ENCODE measurements around the gene GOLGA6B. TPM values are rescaled to one million over a fixed set of nuclear protein-coding genes. Genes with fewer than 3 reads are reported as not detected.
"Not testable (repeated sequence)": the region's sequence is repeated elsewhere in the genome, so short reads cannot be mapped to it uniquely, and the experiment has no call there.

Gene GOLGA6B
- total RNA-seq, 2 donors from 2014 or later: 1.1 TPM; not detected in 1

- not testable (repeated sequence) for DNase-seq (ENCODE audit: low spot score in 2 of 2)
Observed at GRCh38 chr15:72642271-72642670, 12.2 kb upstream of the GOLGA6B start.

GRCh38 chr15:72648631-72649253 lies 5.8 kb upstream of the GOLGA6B start:
- H3K9me3 Mint-ChIP-seq; H3K36me3 Mint-ChIP-seq; ATAC-seq; DNase-seq (ENCODE audit: low spot score in 2 of 2); H3K27ac Mint-ChIP-seq: not testable (repeated sequence)

More at GRCh38 chr15:72642271-72642670, 12.2 kb upstream of the GOLGA6B start:
- not testable (repeated sequence) for H3K36me3 Mint-ChIP-seq, H3K9me3 Mint-ChIP-seq, H3K27ac Mint-ChIP-seq, ATAC-seq

- not testable (repeated sequence) for H3K9me3 Mint-ChIP-seq; DNase-seq (ENCODE audit: low spot score in 2 of 2); ATAC-seq; H3K36me3 Mint-ChIP-seq; H3K27ac Mint-ChIP-seq
Observed at GRCh38 chr15:72656014-72656413, 1.5 kb downstream of the GOLGA6B start.

GRCh38 chr15:72661081-72661480 lies 6.6 kb downstream of the GOLGA6B start:
- H3K27ac Mint-ChIP-seq; ATAC-seq; H3K9me3 Mint-ChIP-seq; DNase-seq (ENCODE audit: low spot score in 2 of 2); H3K36me3 Mint-ChIP-seq: not testable (repeated sequence)

- not testable (repeated sequence) for DNase-seq (ENCODE audit: low spot score in 2 of 2); H3K27ac Mint-ChIP-seq; ATAC-seq; H3K9me3 Mint-ChIP-seq; H3K36me3 Mint-ChIP-seq
Observed at GRCh38 chr15:72663931-72664330, 9.4 kb downstream of the GOLGA6B start.

GRCh38 chr15:72665706-72666105 lies 11.2 kb downstream of the GOLGA6B start:
- H3K27ac Mint-ChIP-seq; DNase-seq (ENCODE audit: low spot score in 2 of 2); H3K9me3 Mint-ChIP-seq; H3K36me3 Mint-ChIP-seq; ATAC-seq: not testable (repeated sequence)

GRCh38 chr15:72669803-72670202 lies 15.3 kb downstream of the GOLGA6B start:
- not testable (repeated sequence) for H3K36me3 Mint-ChIP-seq, ATAC-seq, H3K9me3 Mint-ChIP-seq

GRCh38 chr15:72670656-72671352 lies 16.3 kb downstream of the GOLGA6B start:
- not testable (repeated sequence) for H3K36me3 Mint-ChIP-seq, H3K9me3 Mint-ChIP-seq
- DNase-seq (ENCODE audit: low spot score in 2 of 2): peak; percentile 76 to 83
- peak overlapping the region in 1 of 2 donors; percentile 11 for H3K27ac Mint-ChIP-seq
- ATAC-seq: peak; percentile 96 to 97

More at GRCh38 chr15:72669803-72670202, 15.3 kb downstream of the GOLGA6B start:
- DNase-seq (ENCODE audit: low spot score in 2 of 2); H3K27ac Mint-ChIP-seq: not testable (repeated sequence)

GRCh38 chr15:72671525-72671924 lies 17.0 kb downstream of the GOLGA6B start:
- Mint-ChIP-seq H3K27ac (no peak overlapping the region), H3K36me3 (no peaks in the 10 kb centered on the region), H3K9me3 (no peaks in the 10 kb centered on the region)
- DNase-seq (ENCODE audit: low spot score in 2 of 2) (no peak), ATAC-seq (no peak)

GRCh38 chr15:72676838-72677237 lies 22.3 kb downstream of the GOLGA6B start:
- Mint-ChIP-seq H3K36me3 (no peaks in the 10 kb centered on the region), H3K9me3 (no peaks in the 10 kb centered on the region), H3K27ac (no peak overlapping the region)
- DNase-seq (ENCODE audit: low spot score in 2 of 2) (no peak), ATAC-seq (no peak)

GRCh38 chr15:72680931-72681330 lies 26.4 kb downstream of the GOLGA6B start:
- ATAC-seq (no peak), DNase-seq (ENCODE audit: low spot score in 2 of 2) (no peak)
- H3K9me3 Mint-ChIP-seq: no peaks in the 10 kb centered on the region
- peaks cover 0 to 7% of the 10 kb centered on the region in 2 donors for H3K36me3 Mint-ChIP-seq
- H3K27ac Mint-ChIP-seq: no peak overlapping the region

GRCh38 chr15:72682772-72683171 lies 28.3 kb downstream of the GOLGA6B start:
- DNase-seq (ENCODE audit: low spot score in 2 of 2) (no peak), ATAC-seq (no peak)
- Mint-ChIP-seq H3K9me3 (no peaks in the 10 kb centered on the region), H3K27ac (peak overlapping the region; percentile 56 to 77), H3K36me3 (peaks cover 8 to 14% of the 10 kb centered on the region in 2 donors)

- DNase-seq (ENCODE audit: low spot score in 2 of 2) (no peak), ATAC-seq (no peak)
- peaks cover 8 to 14% of the 10 kb centered on the region in 2 donors for H3K36me3 Mint-ChIP-seq
- no peaks in the 10 kb centered on the region for H3K9me3 Mint-ChIP-seq
- peak overlapping the region; percentile 94 to 97 for H3K27ac Mint-ChIP-seq
Observed at GRCh38 chr15:72685301-72685924, 30.9 kb downstream of the GOLGA6B start.

GRCh38 chr15:72685925-72686794 lies 31.7 kb downstream of the GOLGA6B start, which contains the start of the genes BBS4 and HIGD2B:
TSS of gene BBS4 (plus strand) at chr15:72686207. CDS start at chr15:72686228, 21 bp downstream.
TSS of gene HIGD2B (minus strand) at chr15:72686182. CDS start at chr15:72676374, 9,808 bp downstream.
- peaks cover 8 to 14% of the 10 kb centered on the region in 2 donors for H3K36me3 Mint-ChIP-seq
- ATAC-seq: peak; percentile 98 to 99
- DNase-seq (ENCODE audit: low spot score in 2 of 2): peak; percentile 85 to 89
- no peaks in the 10 kb centered on the region for H3K9me3 Mint-ChIP-seq
- H3K27ac Mint-ChIP-seq: peak within 1 kb of the TSS; percentile 94 to 97

- H3K27ac Mint-ChIP-seq: no peak overlapping the region
- no peak for ATAC-seq
- DNase-seq (ENCODE audit: low spot score in 2 of 2): no peak
- H3K36me3 Mint-ChIP-seq: peaks cover 8 to 14% of the 10 kb centered on the region in 2 donors
- H3K9me3 Mint-ChIP-seq: no peaks in the 10 kb centered on the region
Observed at GRCh38 chr15:72688697-72689096, 34.2 kb downstream of the GOLGA6B start.

- Mint-ChIP-seq H3K9me3 (no peaks in the 10 kb centered on the region), H3K36me3 (peaks cover 7 to 8% of the 10 kb centered on the region in 2 donors), H3K27ac (no peak overlapping the region)
- ATAC-seq (no peak), DNase-seq (ENCODE audit: low spot score in 2 of 2) (no peak)
Observed at GRCh38 chr15:72690938-72691337, 36.4 kb downstream of the GOLGA6B start.

Data from activated naive CD4-positive, alpha-beta T cell treated with anti-CD3 and anti-CD28 coated beads, Interleukin-2, amount 50 U/mL, for 72 hours (primary cell).